DMS153 treated with DMSO at 0.1 percent for 48 hours (cell line): ENCODE results near the gene FAU.
A peak's percentile ranks its signal among the peaks of the same experiment; 100 is the strongest.

Experiments
- DNase-seq: peaks from one replicate; lab custom pipeline; 2025; ENCODE audit not compliant: unreplicated experiment; lab: John Stamatoyannopoulos, UW

FAU gene

GRCh38 chr11:65136515-65137096, 14.7 kb upstream of the FAU start:
- no peak for DNase-seq

GRCh38 chr11:65135633-65136145, 13.8 kb upstream of the FAU start:
- no peak for DNase-seq

GRCh38 chr11:65134952-65135632, 13.2 kb upstream of the FAU start:
- peak; percentile 97 for DNase-seq

GRCh38 chr11:65134240-65134951, 12.5 kb upstream of the FAU start, which contains the start of gene SYVN1:
Gene SYVN1 (minus strand): TSS chr11:65134519. CDS start chr11:65133601, 918 bp downstream.
- DNase-seq: no peak

- DNase-seq: no peak
These were observed 11.8 kb upstream of the FAU start for GRCh38 chr11:65133724-65134123.

GRCh38 chr11:65132988-65133700, 11.2 kb upstream of the FAU start:
- no peak for DNase-seq

- DNase-seq: no peak
These were observed 10.5 kb upstream of the FAU start for GRCh38 chr11:65132238-65132987.

GRCh38 chr11:65131895-65132237, 9.9 kb upstream of the FAU start:
- DNase-seq: no peak

GRCh38 chr11:65131417-65131776, 9.5 kb upstream of the FAU start:
- no peak for DNase-seq

GRCh38 chr11:65130631-65131416, 8.9 kb upstream of the FAU start:
- DNase-seq: no peak

- no peak for DNase-seq
These were observed 7.9 kb upstream of the FAU start for GRCh38 chr11:65129649-65130441.

GRCh38 chr11:65128182-65129145, 6.5 kb upstream of the FAU start:
- DNase-seq: no peak

GRCh38 chr11:65127473-65128181, 5.7 kb upstream of the FAU start:
- DNase-seq: no peak

GRCh38 chr11:65126624-65127274, 4.8 kb upstream of the FAU start:
- no peak for DNase-seq

GRCh38 chr11:65125197-65126056, 3.5 kb upstream of the FAU start:
- no peak for DNase-seq
